ENCODE results near the gene CCDC51.
A peak's percentile ranks its signal among the peaks of the same experiment; 100 is the strongest.

The CCDC51 gene

GRCh38 chr3:48418140-48418539 is 21.8 kb downstream of the CCDC51 start:
- no peak for DNase-seq

GRCh38 chr3:48417529-48418108 is 22.3 kb downstream of the CCDC51 start:
- no peak for DNase-seq

DNA sequence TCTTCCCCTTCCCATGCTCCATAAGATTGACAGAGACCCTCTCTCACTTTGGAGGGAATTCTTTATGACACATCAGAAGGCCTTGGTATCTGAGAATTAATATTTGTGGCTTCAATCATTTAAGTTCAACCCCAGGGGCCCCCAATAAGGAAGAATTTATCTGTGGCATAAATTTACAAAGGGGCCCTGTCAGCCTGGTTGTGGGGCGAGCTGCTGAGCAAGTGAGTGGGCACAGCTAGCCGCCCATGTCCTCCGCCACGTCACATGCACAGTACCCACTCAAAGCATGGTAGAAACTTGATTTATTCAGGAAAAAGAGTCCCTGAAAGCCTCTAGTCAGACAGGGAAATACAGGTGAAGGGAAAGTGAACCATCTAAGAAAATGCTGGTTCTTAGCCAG is 23.4 kb downstream of the CCDC51 start:
- no peak for DNase-seq

DNA sequence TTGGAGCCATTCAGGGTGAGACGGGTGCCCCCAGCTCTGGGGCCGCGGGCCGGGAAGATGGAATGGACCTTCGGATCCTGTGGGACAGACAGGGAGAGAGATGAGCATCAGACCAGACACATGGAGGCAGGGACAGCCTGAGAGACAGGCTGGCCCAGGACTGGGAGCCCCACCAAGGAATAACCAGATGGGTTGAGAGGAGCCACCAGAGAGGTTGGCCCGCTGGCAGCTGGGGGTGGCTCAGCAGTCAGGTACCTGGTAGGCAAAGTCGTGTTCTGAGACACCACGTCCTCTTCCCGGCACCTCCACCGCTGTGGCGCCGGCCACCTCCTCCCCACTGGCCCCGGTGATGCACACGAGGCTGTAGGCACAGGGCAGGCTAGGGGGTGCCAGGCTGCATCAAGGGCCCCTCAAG is 23.8 kb downstream of the CCDC51 start:
- no peak for DNase-seq

- DNase-seq, result no peak
Measured at GRCh38 chr3:48415251-48415953, 24.5 kb downstream of the CCDC51 start.

GRCh38 chr3:48414376-48415250 is 25.3 kb downstream of the CCDC51 start:
- no peak for DNase-seq

- DNase-seq, result no peak
Measured at GRCh38 chr3:48413611-48414010, 26.3 kb downstream of the CCDC51 start.

GRCh38 chr3:48413086-48413485 is 26.8 kb downstream of the CCDC51 start:
- DNase-seq, result no peak

- no peak for DNase-seq
Measured at GRCh38 chr3:48412375-48413001, 27.4 kb downstream of the CCDC51 start.

DNA sequence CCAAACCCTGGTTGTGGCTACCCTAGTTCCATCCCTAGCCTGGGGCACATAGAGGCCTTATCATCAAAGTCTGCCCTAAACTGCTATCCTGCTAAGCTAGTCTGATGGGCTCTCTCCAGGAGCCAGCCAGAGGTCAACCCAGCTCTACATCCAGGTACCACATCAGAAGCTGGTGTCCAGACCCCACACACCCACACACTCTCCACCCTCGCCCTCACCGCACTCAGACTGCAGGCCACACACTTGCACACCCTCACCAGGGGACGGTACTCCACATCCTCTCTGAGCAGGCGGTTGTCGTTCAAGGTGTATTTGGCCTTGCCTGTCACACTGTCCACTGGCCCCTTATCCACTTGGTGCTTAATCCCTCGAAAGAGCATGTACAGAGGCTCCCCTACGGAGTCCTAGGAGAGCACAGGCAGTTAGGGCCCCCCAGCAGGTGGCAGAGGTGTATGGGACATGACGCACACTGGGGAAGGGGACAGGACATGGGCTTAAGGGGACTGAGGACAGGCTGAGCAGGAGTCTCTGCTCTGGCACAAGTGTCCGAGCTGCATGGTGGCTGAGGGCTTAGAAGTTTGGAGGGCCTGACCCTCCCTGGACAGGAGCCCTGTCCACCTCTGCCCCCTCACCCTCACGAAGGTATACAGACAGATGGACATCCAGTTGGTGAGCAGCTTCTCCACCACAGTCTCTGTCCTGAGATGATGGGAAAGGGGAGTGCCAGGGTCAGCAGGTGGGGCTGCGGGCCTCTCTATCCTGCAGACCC is 28.1 kb downstream of the CCDC51 start:
- no peak for DNase-seq

DNA sequence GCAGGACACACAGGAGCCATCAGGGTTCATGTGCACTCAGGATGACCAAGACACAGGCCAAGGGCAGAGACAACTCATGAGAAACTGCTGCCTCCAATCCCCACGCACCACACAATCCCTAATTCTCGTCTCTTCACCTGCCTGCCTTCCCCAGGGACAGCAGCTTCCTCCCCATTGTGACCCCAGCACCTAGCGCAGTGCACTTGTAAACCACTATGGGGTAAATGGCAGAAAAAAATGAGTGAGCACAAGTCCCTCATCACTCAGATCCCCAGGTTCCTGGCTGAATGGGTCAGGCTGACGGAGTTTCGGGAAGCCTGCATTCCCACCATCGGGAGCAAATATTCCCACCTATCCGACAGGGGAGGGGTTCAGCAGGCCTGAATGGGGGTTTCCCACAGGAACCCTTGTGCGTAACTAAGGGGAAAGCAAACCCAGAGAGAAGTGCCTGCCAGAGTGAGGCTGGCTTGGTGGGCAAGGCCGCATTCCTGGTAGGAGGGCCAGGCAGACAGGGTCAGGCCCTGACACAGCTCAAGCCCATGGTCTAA is 28.8 kb downstream of the CCDC51 start:
- DNase-seq, result no peak

GRCh38 chr3:48410205-48411040 is 29.5 kb downstream of the CCDC51 start:
- DNase-seq, result peak; percentile 15

- peak; percentile 15 for DNase-seq
Measured at GRCh38 chr3:48409291-48410201, 30.4 kb downstream of the CCDC51 start.

DNA sequence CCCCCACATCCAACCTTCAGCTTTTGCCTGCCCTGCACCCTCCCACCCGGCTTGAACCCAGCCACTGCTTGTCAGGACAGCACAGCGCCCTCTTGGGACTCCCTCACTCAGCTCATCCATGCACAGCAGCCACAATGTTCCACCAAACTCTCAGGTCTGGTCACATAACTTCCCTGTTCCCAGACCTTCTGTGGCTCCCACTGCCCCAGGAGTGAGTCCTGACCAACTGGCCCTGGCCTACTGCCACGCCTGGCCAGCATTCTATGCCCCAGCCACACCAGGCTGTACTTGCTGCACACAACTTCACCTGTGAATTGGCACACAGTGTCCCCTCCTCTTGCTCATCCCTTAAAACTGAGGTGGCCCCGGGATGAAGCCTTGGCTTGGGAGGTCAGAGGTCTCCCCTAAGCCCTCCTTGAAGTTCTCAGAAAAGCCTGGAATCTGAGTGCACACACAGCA is 31.1 kb downstream of the CCDC51 start:
- DNase-seq, result peak; percentile 11

DNA sequence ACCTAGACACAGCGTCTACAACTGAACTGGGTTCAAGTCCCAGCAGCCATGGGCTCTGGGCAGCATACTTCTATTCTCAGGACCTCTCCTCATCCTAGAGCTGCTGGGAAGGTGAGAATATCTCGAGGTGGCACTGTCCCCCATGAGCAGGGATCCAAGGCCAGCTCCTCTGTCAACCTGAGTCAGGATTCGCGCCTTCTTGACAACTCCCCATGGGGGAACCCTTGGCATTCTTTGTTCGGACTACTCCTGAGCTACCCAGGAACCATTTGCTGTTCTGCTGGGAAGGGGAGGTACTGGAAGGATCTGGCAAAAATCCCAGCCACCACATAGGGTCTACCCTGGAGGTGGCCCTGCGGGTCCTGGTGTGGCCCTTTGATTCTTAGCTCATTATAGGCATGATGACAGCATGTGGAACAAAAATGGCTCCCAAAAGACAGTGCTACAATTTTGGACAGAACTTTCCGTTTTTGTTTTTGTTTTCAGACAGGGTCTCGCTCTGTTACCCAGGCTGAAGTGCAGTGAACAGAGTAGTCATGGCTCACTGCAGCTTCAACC is 32.3 kb downstream of the CCDC51 start:
- DNase-seq, result peak; percentile 6

DNA sequence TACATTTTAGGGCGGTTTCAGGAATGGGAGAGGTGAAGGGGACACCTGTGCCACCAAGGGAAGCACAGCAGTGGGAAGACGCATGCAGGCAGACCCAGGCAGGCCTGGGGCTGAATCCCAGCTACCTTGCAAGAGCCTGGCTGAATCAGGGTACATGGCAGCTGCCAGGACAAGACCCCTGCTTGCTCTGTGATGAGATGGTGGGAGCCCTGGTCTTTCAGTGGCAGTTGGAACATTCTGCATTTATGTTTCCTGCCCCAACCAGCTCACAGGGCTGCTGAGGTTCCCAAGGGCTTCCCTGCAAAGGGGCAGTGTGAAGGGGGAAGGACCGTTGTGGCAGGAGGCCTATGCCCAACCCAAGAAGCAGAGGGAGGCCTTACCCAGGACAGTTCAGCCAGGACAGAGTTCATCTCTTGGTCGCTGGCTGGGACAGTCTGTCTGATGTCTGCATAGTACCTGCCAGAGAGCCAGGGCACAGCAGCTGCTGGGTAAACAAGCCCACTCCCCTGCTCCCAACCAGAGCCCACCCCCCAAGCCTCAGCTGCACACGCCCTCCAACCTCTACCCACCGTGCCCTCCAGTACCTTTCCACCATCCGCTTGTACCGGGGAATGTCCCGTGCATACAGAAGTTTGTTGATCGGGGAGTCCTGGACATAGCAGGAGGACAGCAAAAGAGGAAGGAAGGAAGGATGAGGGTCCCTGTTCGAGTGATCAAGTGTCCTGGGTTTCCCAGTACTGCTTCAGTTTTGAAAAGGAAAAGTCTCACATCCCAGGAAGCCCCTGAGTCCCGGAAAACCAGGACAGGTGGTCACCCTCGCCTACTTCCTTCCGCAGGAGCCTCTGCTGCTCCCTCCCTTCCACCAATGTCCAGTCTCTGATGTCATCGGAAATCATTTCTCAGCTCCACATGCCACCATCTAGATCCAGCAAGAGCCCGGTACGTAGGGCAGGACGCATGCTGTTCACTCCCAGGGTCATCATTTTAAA is 33.2 kb downstream of the CCDC51 start:
- DNase-seq, result peak; percentile 7

GRCh38 chr3:48405971-48406370 is 33.9 kb downstream of the CCDC51 start:
- DNase-seq, result no peak

DNA sequence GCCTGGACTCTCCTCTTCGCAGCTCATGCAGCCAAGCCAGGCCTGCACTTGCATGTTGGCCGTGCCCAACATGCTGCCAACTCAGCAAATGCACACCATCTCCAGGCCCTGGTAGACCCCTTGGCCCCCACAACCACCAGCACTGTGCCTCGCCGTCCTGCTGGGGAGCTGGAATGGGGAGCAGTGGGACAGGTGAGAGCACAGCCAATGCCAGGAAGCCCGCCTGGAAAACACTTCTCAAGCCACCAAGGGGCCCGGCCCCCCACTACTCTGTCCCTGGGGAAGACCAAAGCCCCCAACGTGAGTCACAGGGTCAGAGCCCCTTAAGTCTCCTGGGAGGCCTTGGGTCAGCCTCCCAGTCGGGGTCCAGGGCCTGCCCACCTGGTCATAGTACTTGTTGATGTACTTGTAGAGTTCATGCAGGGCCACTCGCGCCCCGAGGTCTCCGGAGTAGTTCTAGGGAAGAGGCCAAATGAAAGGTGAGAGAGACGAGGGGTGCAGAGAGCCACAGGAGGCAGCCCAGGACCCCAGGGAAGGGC is 34.5 kb downstream of the CCDC51 start:
- peak; percentile 8 for DNase-seq
